WERI-Rb-1 (cell line): ENCODE results near the gene ZNF471.

ENCODE experiments used
- DNase-seq: peaks from one replicate; pipeline ENCODE4 v3.0.0-alpha.2; 2020
- H3K27ac ChIP-seq: fragments of 250-450 bp; sonication (Bioruptor Pico); 2 replicates; pipeline ENCODE4 v1.5.1; 2020; ENCODE audit warnings: mild to moderate bottlenecking, moderate library complexity
- H3K27me3 ChIP-seq: fragments of 250-450 bp; sonication (Bioruptor Pico); 2 replicates; pipeline ENCODE4 v1.5.1; 2021; ENCODE audit warnings: mild to moderate bottlenecking, low read depth, moderate library complexity; ENCODE audit not compliant: insufficient read depth, severe bottlenecking
- H3K36me3 ChIP-seq: fragments of 250-450 bp; sonication (Bioruptor Pico); 2 replicates; pipeline ENCODE4 v1.5.1; 2020; ENCODE audit warnings: mild to moderate bottlenecking, moderate library complexity
- H3K4me3 ChIP-seq: 2 replicates; pipeline ENCODE4 v1.5.1; 2011; ENCODE audit warnings: low read depth, mild to moderate bottlenecking, control low read depth, low read length
- H3K9me3 ChIP-seq: fragments of 250-450 bp; sonication (Bioruptor Pico); 2 replicates; pipeline ENCODE4 v1.5.1; 2021; ENCODE audit warnings: mild to moderate bottlenecking, moderate library complexity; ENCODE audit not compliant: severe bottlenecking
- CTCF ChIP-seq: IDR thresholded peaks from 2 replicates; pipeline ENCODE4 v1.5.1; 2011; ENCODE audit warnings: low read depth, mild to moderate bottlenecking, control low read depth, inconsistent platforms, low read length

The ZNF471 gene

GRCh38 chr19:56566904-56567273 is 59.2 kb downstream of the ZNF471 start:
- H3K27ac ChIP-seq: peak overlapping the region; percentile 42
- peaks cover 24% of the 10 kb centered on the region for H3K9me3 ChIP-seq
- peaks cover 29% of the 10 kb centered on the region for H3K36me3 ChIP-seq
- H3K4me3 ChIP-seq: peak overlapping the region; percentile 94
- H3K27me3 ChIP-seq: no peaks in the 10 kb centered on the region
- TF ChIP-seq CTCF: no peak
- peak; percentile 56 for DNase-seq

GRCh38 chr19:56567274-56568120 is 59.8 kb downstream of the ZNF471 start, which contains the start of gene ZNF470:
Gene ZNF470 (plus strand): TSS chr19:56567468. CDS start chr19:56570312, 2,844 bp downstream.
- TF ChIP-seq CTCF: no peak
- Histone ChIP-seq H3K27ac (peak within 1 kb of the TSS; percentile 42), H3K27me3 (no peaks in the 10 kb centered on the region), H3K9me3 (peaks cover 21% of the 10 kb centered on the region), H3K4me3 (peak within 1 kb of the TSS; percentile 94), H3K36me3 (peaks cover 30% of the 10 kb centered on the region)
- peak; percentile 96 for DNase-seq

- H3K27ac ChIP-seq: no peak overlapping the region
- TF ChIP-seq CTCF: no peak
- H3K36me3 ChIP-seq: peaks cover 68% of the 10 kb centered on the region
Observed at GRCh38 chr19:56572589-56572988, 64.9 kb downstream of the ZNF471 start.

GRCh38 chr19:56573914-56574313 is 66.3 kb downstream of the ZNF471 start:
- Histone ChIP-seq H3K27me3 (no peaks in the 10 kb centered on the region), H3K9me3 (peaks cover 39% of the 10 kb centered on the region), H3K36me3 (peaks cover 69% of the 10 kb centered on the region), H3K27ac (no peak overlapping the region), H3K4me3 (no peak overlapping the region)
- no peak for TF ChIP-seq CTCF
- no peak for DNase-seq

More at GRCh38 chr19:56572589-56572988, 64.9 kb downstream of the ZNF471 start:
- Histone ChIP-seq H3K4me3 (no peak overlapping the region), H3K9me3 (peaks cover 30% of the 10 kb centered on the region), H3K27me3 (no peaks in the 10 kb centered on the region)
- no peak for DNase-seq

- Histone ChIP-seq H3K27ac (no peak overlapping the region), H3K36me3 (peaks cover 43% of the 10 kb centered on the region), H3K27me3 (no peaks in the 10 kb centered on the region), H3K4me3 (no peak overlapping the region), H3K9me3 (peaks cover 48% of the 10 kb centered on the region)
- DNase-seq: no peak
- no peak for TF ChIP-seq CTCF
Observed at GRCh38 chr19:56577719-56578602, 70.3 kb downstream of the ZNF471 start.
